GM19193 (cell line): ENCODE results near the gene PVALEF.

Experiments used
- POLR2A ChIP-seq: IDR thresholded peaks from 4 replicates; pipeline ENCODE4 v1.6.1; 2011; ENCODE audit not compliant: insufficient read depth, insufficient read length; ENCODE audit errors: extremely low read depth

Gene PVALEF

DNA sequence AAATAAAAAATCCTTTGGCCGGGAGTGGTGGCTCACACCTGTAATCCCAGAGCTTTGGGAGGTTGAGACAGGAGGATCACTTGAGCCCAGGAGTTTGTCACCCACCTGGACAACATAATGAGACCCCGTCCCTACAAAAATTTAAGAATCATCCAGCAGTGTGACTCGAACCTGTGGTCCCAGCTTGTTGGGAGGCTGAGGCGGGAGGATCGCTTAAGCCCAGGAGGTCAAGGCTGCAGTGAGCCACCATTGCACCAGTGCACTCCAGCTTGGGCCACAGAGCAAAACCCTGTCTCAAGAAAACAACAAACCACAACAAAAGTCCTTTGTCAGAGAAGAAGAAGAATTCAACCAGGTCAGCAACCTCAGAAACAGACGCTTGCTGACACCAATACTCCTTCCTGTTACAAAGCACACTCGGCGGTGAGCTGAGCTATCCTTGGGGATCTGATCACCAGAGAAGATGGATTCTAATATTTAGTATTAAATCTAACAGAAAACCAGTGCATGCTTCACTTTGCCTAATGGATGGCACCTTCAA lies 12.9 kb upstream of the PVALEF start:
- no peak for TF ChIP-seq POLR2A

DNA sequence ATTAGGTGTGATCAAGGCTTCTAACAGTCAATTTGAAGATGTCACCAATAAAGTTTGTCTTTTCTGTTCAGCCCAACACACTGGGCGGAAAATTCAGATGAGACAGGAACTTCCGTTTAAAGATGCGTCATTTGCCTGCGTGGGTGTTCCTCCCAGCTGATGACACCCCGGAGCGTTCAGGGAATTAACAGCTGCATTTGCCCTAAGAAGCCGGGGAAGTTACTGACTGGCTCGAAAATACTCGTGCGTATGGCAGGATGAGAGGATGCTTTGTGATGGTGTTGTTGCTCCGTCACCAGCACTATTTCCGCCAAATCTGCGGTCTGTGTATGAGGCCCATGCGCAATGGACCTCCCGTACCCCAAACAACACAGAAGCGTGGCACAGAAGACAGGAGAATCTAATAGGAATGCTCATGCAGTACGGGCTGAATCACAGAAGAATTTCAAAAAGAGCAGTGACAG lies 11.9 kb upstream of the PVALEF start:
- no peak for TF ChIP-seq POLR2A

DNA sequence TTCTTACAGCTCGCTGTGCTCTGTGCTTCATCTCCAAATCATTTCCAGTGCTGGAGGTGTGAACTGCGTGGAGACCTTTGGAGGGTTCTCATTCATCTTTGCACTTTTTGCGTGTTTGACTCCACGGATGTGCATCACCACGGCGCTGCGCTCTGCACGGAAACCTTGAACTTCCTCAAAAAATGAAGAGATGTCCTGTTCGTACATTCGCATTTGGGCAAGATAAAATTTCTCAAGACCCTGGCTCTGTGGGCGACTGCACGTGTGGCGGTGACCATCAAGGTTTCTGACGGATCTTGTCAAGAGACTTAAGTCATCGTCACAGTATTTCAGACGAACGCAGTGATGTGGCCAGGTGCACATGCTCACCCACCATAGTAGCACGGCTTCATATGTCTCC lies 10.3 kb upstream of the PVALEF start:
- no peak for TF ChIP-seq POLR2A

DNA sequence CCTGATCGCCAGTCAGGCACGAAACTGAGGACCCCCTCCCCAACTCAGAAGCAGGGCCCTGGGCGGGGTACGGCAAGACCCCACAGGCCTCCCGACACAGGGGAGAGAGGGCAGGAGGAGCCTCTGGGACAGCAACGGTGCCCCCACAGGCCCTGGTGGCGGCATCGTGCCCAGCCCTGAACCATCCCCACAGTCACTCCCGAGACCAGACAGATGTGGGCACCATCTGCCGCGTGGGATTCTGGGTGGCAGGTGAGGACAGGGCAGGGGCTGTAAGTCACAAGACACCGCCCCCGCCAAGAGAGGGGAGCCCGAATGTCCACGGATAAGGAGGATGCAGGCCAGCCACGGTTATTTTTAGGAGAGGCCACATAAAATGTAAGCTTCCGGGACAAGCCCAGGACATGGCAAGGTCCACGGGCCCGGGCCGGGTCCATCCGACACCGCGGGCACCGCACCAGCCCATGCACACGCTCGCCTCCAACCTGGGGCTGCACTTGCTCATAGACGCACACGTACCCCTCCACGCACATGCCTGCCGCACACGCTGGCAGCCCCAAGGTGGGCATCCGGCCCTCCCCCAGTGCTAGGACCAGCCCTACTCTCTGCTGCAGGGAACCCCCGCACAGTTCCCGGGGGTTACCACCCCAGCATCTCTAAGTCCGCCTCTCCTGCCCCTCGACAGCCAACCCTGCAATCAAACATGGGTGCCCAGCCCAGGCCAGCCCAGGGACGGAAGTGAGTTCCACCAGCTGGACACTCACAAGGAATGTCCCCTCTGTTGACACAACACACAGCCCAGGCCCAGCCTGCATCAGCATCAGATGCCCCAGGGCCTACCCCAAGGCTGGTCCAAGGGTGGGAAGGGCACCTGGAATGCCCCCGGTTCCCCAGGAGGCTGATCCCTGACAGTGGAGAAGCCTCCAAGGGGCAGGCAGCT lies 8.2 kb upstream of the PVALEF start:
- no peak for TF ChIP-seq POLR2A

DNA sequence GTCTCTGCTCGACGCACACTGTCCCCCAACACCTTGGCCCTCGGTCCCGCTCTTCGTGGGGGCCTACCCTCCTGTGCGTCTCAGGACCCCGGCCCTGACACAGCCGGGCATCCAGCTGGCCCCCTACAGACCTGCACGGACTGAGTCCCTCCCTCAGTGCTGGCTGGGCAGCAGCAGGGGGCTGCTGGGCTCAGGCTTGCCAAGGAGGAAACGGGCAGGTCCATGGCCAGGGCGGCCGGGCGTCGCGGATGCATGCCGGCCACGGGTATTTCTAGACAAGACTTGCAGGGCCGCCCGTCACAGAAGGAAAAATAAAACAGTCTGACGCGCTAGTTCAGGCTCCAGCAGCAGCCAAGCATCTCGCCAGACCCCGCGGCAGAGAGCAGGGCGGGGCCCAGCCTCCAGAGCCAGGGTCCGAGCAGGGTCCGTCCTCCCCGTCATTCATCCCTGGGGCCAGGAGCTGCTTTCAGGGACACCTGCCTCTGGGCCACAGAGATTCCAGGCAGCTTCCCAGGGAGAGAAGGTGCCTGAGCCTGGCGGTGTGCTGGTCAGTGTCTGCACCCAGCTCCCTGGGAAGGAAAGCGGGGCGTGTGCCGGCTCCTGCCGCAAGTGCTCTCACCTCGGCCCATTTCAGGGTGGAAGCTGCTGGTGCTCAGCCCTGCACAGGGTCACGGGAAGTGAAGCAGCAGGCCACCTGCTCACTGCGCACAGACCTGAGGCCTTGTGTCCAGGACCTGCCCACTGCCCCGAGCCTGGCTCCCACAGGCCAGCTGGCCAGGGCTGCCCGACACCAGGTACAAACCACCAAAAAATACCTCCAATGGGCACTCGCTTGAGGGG lies 7.2 kb upstream of the PVALEF start:
- no peak for TF ChIP-seq POLR2A

DNA sequence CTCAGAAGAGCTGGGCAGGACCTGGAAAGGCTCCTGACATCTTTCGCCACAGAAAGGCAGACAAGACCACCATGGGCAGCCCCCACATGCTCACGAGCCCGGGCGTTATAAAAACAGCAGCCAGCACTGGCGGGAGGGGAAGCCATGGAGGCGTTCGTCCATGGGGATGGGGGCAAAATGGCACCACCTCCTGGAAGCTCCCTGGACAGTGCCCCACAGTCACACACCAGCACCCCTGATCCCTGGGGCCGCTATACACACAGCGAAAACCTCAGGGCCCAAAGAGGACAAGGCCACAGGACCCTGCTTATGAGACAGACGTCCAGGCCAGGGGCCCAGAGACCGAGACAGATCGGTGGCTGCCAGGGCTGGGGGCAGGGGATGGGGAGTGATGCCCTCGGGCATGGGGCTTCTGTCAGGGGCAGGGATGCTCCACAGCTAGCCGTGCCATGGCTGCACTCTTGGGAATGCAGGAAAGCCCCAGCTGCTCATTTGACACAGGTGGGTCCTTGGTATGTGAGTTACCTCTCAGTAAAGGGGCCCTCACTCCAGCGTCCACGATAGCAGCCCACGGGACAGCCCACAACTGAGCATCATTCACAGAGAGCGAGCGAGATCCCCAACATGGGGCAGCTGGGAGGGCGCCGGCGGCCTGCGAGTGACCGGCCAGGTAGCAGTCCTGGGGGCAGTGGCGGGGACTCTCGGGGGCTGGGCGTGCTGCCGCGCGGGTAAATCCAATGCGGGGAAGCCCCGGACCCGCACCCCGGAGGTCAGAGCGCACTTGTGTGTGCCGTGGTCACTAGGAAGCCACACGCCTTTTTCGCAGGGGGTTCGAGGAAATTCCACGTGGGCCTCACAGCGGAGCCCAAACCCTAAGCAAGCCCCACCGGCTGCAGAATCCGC lies 6.4 kb upstream of the PVALEF start:
- no peak for TF ChIP-seq POLR2A

DNA sequence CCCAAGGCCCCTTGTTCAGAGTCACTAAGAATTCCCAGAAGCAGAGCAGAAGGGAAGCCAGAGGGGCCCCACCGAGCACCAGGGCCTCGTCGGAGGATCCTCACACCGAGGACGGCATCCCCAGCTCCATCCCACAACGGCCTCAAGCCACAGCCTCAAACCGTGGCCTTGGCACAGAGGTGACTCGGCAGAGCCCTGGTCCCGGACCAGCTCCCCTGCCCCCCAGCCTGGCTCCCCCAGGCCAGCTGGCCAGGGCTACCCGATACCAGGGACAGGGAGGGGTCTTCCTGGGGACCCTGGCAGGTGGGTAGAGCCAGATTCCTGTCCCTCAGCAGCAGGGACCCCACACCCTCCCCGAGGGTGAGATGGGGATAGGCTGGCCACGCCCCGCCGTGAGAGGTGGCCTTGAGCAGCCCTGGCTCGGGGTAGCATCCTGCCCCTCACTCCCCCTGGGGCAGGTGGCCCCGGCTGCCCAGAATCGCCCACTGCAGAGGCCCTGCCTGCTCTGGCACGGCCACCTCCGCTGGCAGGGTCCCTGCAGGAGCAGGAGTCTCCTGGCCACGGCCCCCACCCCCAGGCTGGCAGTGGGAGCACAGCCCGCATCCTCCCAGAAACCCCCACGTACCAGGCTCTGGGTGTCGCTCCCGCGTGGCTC lies 5.6 kb upstream of the PVALEF start:
- no peak for TF ChIP-seq POLR2A

DNA sequence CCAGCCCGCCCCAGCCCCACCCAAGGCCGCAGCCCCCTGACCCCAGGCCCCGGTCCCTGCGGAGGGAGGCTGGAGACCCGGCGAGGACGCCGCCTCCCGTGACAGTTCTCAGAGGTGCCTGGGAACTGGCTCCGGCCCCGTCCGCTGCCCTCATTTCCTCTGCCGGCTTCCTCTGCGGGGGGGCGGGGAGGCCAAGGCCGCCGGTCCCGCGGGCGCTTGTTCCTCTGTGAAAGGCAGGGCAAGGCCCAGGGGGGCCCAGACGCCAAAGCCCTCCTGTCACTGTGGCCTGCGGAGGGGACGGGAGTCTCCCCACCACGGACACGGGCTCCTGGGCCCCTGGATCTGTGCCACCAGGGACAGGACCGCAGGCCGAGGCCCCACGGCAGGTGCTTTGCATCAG lies 5.0 kb upstream of the PVALEF start:
- TF ChIP-seq POLR2A = no peak

DNA sequence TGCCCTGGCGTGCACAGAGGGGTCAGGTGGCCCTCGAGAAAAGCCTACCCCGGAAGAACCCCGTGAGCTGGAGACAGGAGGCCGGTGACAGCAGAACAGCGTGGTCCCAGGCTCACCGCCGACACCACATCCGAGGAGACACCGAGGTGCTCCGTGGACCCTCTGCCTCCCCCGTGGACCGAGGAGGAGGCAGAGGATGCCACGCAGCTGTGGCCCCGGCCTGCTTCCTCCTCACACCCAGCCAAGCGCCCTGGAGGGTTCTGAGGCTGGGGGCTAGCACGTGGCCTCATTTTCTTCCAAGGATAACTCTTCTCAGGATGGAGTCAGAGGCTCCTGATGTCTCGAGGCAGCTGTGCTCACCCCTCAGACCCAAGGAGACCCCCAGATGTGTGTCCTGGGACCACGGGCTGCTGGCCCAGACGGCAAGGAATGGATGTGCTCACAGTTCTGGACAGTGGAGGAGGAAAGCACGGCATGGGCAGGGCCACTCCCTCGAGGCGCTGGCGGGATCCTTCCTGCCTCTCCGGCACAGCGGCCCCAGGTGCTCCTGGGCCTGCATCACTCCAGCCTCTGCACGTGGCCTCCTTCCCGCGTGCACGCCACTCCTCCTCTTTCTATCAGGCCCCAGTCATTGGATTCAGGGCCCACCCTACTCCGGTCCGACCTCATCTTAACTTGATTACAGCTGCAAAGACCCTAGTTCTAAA lies 4.4 kb upstream of the PVALEF start:
- no peak for TF ChIP-seq POLR2A

DNA sequence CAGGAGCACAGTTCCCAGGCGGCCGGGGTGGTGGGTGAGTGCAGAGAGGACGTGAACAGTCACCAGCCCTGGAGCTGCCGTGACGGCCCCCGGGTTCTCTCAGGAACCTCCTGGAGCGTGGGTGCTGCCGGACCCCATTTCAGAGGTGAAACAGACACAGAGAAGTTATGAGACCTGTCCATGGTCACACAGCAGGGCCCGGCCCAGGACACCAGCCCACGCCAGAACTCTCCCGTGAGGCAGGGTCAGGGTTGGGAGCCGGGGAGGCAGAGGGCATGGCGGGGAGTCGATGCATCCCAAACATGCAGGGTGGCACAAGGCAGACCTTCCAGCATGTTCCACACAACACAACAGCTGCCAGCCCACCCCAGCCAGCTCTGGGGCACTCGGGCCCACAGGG lies 3.8 kb upstream of the PVALEF start:
- no peak for TF ChIP-seq POLR2A

DNA sequence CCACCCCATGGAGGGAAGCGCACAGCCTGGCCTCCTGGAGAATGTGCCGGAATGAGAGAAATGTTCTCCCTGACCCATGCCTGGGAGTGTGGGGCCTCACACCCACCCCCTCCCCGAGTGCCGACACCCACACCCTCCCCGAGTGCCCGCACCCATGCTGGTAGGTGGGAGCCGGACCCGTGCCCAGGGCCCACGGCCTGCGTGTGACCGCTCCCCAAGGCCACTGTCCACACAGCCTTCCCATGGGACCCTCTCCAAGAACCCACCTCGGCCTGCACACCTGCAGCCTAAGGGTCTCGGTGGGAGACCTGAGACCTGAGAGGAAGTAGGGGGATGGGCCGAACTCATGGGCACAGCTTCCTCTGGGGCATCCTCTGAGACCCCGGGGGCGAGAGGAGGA lies 3.3 kb upstream of the PVALEF start:
- TF ChIP-seq POLR2A = no peak

DNA sequence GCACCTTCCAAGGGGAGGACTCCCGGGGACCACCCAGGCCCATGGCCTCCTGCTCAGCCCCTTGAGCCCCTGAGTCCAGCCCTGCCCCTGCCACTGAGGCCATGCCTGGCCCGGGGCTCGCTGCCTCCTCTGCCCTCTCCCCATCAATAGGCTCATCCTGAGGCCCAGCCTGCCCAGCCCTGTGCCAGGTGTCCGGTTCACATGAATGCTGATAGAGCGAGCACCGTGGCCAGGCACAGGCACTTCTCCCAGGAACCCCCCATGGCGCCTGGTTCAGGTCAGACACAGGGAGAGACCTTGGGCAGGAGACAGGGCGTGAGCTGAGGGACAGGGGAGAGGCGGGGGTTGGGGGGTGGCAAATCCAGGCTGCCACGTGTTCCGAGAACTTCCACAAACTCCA lies 2.8 kb upstream of the PVALEF start:
- no peak for TF ChIP-seq POLR2A

DNA sequence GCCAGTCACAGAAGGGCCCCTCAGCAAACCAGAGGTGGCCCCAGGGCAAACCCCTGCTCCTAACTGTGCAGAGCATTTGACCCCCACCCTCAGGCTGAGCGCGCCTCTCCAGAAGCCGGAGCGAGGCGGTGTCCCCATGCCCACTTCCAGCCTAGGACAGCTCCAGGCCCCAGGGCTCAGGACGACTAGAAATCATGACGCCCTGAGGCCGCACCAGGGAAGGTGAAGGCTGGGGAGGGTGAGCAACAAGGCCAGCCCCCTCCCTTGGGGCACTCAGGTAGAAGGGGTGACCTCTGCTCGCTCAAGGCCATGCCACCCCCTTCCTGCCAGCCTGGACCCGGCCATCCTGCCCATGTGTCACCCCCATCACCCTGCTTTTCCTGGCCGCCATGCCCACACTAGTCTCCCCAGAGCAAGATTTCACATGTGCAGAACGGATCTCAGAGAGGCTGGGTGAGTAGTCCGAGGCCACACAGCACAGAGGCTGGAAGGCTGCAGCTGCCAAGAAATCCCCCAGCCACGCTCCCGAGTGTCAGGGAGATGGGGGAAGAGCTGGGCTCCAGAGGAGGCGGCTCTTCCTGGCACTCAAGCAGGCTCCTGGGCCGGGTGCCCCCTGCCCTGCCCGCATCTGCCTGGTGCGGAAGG lies 2.1 kb upstream of the PVALEF start:
- TF ChIP-seq POLR2A = no peak
